HepG2 (cell line): ENCODE measurements around the gene FSD2. TPM values are rescaled to one million over a fixed set of nuclear protein-coding genes. Genes with fewer than 3 reads are reported as not detected.
A peak's percentile ranks its signal among the peaks of the same experiment; 100 is the strongest.

Experiments used
- AGO2 ChIP-seq: fragments of 200-400 bp; formaldehyde crosslinking; optimal IDR thresholded peaks from 2 replicates; pipeline ENCODE3; 2017; ENCODE audit warnings: mild to moderate bottlenecking, low read depth, low read length, moderate library complexity
- HNRNPLL ChIP-seq: fragments of 200-400 bp; formaldehyde crosslinking; IDR thresholded peaks from 2 replicates; pipeline ENCODE4 v1.6.1; 2017; ENCODE audit warnings: mild to moderate bottlenecking, low read depth, low read length; ENCODE audit not compliant: poor library complexity, severe bottlenecking
- HOXA9 ChIP-seq: sonication (generic); formaldehyde crosslinking; IDR thresholded peaks from 2 replicates; pipeline ENCODE4 v1.8.1; 2022; ENCODE audit warnings: missing genetic modification reagents, mild to moderate bottlenecking, moderate library complexity, borderline replicate concordance
- MED1 ChIP-seq: sonication (generic); formaldehyde crosslinking; IDR thresholded peaks from 2 replicates; pipeline ENCODE4 v1.4.0; 2020; ENCODE audit warnings: missing genetic modification reagents
- PRPF4 ChIP-seq: fragments of 200-400 bp; formaldehyde crosslinking; IDR thresholded peaks from 2 replicates; pipeline ENCODE4 v1.6.1; 2016; ENCODE audit warnings: low read length, low read depth; ENCODE audit not compliant: poor library complexity, severe bottlenecking
- RBM39 ChIP-seq: fragments of 200-400 bp; formaldehyde crosslinking; IDR thresholded peaks from one replicate; pipeline ENCODE4 v1.6.1; 2018; ENCODE audit warnings: antibody characterized with exemption, mild to moderate bottlenecking, low read depth, low read length; ENCODE audit not compliant: poor library complexity, severe bottlenecking
- SNAI1 ChIP-seq: sonication (generic); formaldehyde crosslinking; IDR thresholded peaks from 2 replicates; pipeline ENCODE4 v1.5.0; 2020; ENCODE audit warnings: mild to moderate bottlenecking, missing genetic modification reagents, borderline replicate concordance
- ZNF10 ChIP-seq: sonication (generic); formaldehyde crosslinking; IDR thresholded peaks from 2 replicates; pipeline ENCODE4 v1.4.0; 2020; ENCODE audit warnings: mild to moderate bottlenecking, low read depth, missing genetic modification reagents, borderline replicate concordance
- ZNF766 ChIP-seq: sonication (generic); formaldehyde crosslinking; IDR thresholded peaks from 2 replicates; pipeline ENCODE4 v1.5.0; 2020; ENCODE audit warnings: missing genetic modification reagents, borderline replicate concordance
- polyA plus RNA-seq, 8 experiments: library from polyadenylated mRNA; depleted of rRNA in 3 of 8; stranded (reverse) in 7 of 8; unstranded in 1 of 8; fragments of >200 nt; fragmentation: Illumina TruSeq in 4 of 8; extraction: Trizol in 4 of 8; gene quantifications; 2 replicates each; pipeline versions ENCODE4 v1.2.1 to v1.2.3, GENCODE V29; 2011 to 2016; ENCODE audit warnings: low read depth in 4 of 8, missing spikeins in 1 of 8, mixed read lengths in 1 of 8; ENCODE audit not compliant: insufficient read depth in 1 of 8
- total RNA-seq, 5 experiments: library from RNA; depleted of rRNA; stranded (reverse); fragments of >200 nt; fragmentation: Illumina TruSeq; extraction: Trizol; gene quantifications; 2 replicates each; pipeline ENCODE4 v1.2.3, GENCODE V29; 2016; ENCODE audit warnings: low read depth in 1 of 5
- TF ChIP-seq, protein P1 (sequence below): sonication (generic); formaldehyde crosslinking; IDR thresholded peaks from 2 replicates; pipeline ENCODE4 v1.4.0; 2020; ENCODE audit warnings: mild to moderate bottlenecking, missing genetic modification reagents
- TF ChIP-seq, protein P2 (sequence below): sonication (generic); formaldehyde crosslinking; IDR thresholded peaks from 2 replicates; pipeline ENCODE4 v1.8.0; 2022; ENCODE audit warnings: mild to moderate bottlenecking, missing genetic modification reagents, moderate library complexity
- TF ChIP-seq, protein P3 (sequence below): conservative IDR thresholded peaks from 2 replicates; pipeline ENCODE4 v1.6.1; 2018; ENCODE audit warnings: missing genetic modification reagents
- TF ChIP-seq, protein P4 (sequence below): sonication (generic); formaldehyde crosslinking; IDR thresholded peaks from 2 replicates; pipeline ENCODE4 v1.9.0; 2022; ENCODE audit warnings: missing genetic modification reagents, mild to moderate bottlenecking, borderline replicate concordance
- TF ChIP-seq, protein P5 (sequence below): sonication (generic); formaldehyde crosslinking; IDR thresholded peaks from 2 replicates; pipeline ENCODE4 v1.4.0; 2020; ENCODE audit warnings: missing genetic modification reagents
- TF ChIP-seq, protein P6 (sequence below): sonication (generic); formaldehyde crosslinking; conservative IDR thresholded peaks from 2 replicates; pipeline ENCODE4 v1.8.0; 2022; ENCODE audit warnings: mild to moderate bottlenecking, moderate library complexity, missing genetic modification reagents

Gene FSD2
- total and polyA plus RNA-seq, 2 of the 13 experiments (the other 11 are each of a cell fraction or from before 2014, with no cell fraction given) = not detected

DNA sequence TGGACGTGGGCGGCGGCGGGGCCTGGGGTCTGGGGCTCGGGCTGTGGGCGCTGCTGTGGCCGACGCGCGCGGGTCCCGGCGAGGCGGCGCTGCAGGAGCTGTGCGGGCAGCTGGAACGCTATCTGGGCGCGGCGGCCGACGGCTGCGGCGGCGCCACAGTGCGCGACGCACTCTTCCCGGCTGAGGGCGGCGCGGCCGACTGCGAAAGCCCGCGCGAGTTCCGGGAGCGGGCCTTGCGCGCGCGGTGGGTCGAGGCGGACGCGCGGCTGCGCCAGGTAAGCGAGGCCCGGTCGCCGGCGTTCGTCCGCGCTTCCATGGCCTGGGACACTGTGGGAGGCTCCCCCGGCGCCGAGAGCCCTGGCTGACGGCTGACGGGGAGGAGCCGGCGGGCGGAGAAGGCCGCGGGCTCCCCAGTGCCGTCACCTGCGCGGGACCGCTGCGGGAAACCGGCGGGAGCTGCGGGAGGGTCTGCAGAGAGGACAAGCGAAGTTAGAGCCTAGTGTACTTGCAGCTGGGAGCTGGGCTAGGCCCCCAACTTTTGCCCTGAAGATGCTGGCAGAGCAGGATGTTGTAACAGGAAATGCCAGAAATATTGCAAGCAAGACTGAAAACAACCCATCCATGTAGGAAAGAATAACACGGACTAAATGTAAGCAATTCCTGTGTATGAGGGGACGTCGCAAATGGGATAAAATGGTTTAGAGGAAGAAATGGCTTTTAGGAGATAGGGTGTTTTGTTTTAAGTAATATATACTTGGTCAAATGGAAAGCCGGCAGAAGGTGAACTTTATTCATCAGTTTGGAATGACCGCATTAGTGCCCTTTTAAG lies 4.4 kb upstream of the FSD2 start (continued):
- TF ChIP-seq, protein P1, sequence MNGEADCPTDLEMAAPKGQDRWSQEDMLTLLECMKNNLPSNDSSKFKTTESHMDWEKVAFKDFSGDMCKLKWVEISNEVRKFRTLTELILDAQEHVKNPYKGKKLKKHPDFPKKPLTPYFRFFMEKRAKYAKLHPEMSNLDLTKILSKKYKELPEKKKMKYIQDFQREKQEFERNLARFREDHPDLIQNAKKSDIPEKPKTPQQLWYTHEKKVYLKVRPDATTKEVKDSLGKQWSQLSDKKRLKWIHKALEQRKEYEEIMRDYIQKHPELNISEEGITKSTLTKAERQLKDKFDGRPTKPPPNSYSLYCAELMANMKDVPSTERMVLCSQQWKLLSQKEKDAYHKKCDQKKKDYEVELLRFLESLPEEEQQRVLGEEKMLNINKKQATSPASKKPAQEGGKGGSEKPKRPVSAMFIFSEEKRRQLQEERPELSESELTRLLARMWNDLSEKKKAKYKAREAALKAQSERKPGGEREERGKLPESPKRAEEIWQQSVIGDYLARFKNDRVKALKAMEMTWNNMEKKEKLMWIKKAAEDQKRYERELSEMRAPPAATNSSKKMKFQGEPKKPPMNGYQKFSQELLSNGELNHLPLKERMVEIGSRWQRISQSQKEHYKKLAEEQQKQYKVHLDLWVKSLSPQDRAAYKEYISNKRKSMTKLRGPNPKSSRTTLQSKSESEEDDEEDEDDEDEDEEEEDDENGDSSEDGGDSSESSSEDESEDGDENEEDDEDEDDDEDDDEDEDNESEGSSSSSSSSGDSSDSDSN = peak; percentile 75
- TF ChIP-seq MED1 (CRISPR knock-in tag) (peak; percentile 35; the same call in 1 of the 2 replicates), ZNF10 (CRISPR knock-in tag) (no peak), HOXA9 (CRISPR knock-in tag) (no peak), PRPF4 (no peak), AGO2 (peak; percentile 24), RBM39 (peak; percentile 1), ZNF766 (0 out of 2 replicates have a peak, but pooled peaks have one; percentile 8), SNAI1 (CRISPR knock-in tag) (0 out of 2 replicates have a peak, but pooled peaks have one; percentile 29), HNRNPLL (peak; percentile 48)
- TF ChIP-seq, protein P2, sequence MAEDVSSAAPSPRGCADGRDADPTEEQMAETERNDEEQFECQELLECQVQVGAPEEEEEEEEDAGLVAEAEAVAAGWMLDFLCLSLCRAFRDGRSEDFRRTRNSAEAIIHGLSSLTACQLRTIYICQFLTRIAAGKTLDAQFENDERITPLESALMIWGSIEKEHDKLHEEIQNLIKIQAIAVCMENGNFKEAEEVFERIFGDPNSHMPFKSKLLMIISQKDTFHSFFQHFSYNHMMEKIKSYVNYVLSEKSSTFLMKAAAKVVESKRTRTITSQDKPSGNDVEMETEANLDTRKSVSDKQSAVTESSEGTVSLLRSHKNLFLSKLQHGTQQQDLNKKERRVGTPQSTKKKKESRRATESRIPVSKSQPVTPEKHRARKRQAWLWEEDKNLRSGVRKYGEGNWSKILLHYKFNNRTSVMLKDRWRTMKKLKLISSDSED = no peak
- TF ChIP-seq, protein P3, sequence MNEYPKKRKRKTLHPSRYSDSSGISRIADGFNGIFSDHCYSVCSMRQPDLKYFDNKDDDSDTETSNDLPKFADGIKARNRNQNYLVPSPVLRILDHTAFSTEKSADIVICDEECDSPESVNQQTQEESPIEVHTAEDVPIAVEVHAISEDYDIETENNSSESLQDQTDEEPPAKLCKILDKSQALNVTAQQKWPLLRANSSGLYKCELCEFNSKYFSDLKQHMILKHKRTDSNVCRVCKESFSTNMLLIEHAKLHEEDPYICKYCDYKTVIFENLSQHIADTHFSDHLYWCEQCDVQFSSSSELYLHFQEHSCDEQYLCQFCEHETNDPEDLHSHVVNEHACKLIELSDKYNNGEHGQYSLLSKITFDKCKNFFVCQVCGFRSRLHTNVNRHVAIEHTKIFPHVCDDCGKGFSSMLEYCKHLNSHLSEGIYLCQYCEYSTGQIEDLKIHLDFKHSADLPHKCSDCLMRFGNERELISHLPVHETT (CRISPR knock-in tag) = peak; percentile 22; the same call in 1 of the 2 replicates
- TF ChIP-seq, protein P4, sequence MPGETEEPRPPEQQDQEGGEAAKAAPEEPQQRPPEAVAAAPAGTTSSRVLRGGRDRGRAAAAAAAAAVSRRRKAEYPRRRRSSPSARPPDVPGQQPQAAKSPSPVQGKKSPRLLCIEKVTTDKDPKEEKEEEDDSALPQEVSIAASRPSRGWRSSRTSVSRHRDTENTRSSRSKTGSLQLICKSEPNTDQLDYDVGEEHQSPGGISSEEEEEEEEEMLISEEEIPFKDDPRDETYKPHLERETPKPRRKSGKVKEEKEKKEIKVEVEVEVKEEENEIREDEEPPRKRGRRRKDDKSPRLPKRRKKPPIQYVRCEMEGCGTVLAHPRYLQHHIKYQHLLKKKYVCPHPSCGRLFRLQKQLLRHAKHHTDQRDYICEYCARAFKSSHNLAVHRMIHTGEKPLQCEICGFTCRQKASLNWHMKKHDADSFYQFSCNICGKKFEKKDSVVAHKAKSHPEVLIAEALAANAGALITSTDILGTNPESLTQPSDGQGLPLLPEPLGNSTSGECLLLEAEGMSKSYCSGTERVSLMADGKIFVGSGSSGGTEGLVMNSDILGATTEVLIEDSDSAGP (CRISPR knock-in tag) = 0 out of 2 replicates have a peak, but pooled peaks have one; percentile 4
- TF ChIP-seq, protein P5, sequence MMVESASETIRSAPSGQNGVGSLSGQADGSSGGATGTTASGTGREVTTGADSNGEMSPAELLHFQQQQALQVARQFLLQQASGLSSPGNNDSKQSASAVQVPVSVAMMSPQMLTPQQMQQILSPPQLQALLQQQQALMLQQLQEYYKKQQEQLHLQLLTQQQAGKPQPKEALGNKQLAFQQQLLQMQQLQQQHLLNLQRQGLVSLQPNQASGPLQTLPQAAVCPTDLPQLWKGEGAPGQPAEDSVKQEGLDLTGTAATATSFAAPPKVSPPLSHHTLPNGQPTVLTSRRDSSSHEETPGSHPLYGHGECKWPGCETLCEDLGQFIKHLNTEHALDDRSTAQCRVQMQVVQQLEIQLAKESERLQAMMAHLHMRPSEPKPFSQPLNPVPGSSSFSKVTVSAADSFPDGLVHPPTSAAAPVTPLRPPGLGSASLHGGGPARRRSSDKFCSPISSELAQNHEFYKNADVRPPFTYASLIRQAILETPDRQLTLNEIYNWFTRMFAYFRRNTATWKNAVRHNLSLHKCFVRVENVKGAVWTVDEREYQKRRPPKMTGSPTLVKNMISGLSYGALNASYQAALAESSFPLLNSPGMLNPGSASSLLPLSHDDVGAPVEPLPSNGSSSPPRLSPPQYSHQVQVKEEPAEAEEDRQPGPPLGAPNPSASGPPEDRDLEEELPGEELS = peak; percentile 47; the same call in 1 of the 2 replicates
- TF ChIP-seq, protein P6, sequence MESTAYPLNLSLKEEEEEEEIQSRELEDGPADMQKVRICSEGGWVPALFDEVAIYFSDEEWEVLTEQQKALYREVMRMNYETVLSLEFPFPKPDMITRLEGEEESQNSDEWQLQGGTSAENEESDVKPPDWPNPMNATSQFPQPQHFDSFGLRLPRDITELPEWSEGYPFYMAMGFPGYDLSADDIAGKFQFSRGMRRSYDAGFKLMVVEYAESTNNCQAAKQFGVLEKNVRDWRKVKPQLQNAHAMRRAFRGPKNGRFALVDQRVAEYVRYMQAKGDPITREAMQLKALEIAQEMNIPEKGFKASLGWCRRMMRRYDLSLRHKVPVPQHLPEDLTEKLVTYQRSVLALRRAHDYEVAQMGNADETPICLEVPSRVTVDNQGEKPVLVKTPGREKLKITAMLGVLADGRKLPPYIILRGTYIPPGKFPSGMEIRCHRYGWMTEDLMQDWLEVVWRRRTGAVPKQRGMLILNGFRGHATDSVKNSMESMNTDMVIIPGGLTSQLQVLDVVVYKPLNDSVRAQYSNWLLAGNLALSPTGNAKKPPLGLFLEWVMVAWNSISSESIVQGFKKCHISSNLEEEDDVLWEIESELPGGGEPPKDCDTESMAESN = peak; percentile 16; the same call in 1 of the 2 replicates
